Spleen (tissue), 11 donors: ENCODE data around the gene DBT. TPM values are rescaled to one million over a fixed set of nuclear protein-coding genes. Genes with fewer than 3 reads are reported as not detected.
"Not testable (repeated sequence)": the region's sequence is repeated elsewhere in the genome, so short reads cannot be mapped to it uniquely, and the experiment has no call there.

Experiments used
- DNase-seq: peaks from one replicate; pipeline ENCODE4 v3.0.0-alpha.2; 2020
- H3K27ac ChIP-seq, 8 donors: fragments of 200-600 bp; sonication (generic) in 7 of 8; 1 replicate in 4 of 8; 2 replicates in 4 of 8; pipeline versions ENCODE4 v1.5.0 to v1.8.0; 2016 to 2021; ENCODE audit warnings: inconsistent platforms in 4 of 8, mild to moderate bottlenecking in 4 of 8, moderate library complexity in 1 of 8
- H3K27me3 ChIP-seq, 7 donors: fragments of 200-600 bp; sonication (generic) in 6 of 7; replicated peaks in 1 of 7; 1 replicate in 4 of 7; 2 replicates in 3 of 7; pipeline versions ENCODE4 v1.5.0 to v1.8.0; 2016 to 2021; ENCODE audit warnings: inconsistent platforms in 3 of 7, mild to moderate bottlenecking in 1 of 7
- H3K36me3 ChIP-seq, 6 donors: fragments of 200-600 bp; sonication (generic) in 5 of 6; 1 replicate in 4 of 6; 2 replicates in 2 of 6; pipeline versions ENCODE4 v1.5.0 to v1.8.0; 2016 to 2021; ENCODE audit warnings: inconsistent platforms in 2 of 6
- H3K4me1 ChIP-seq, 6 donors: fragments of 200-600 bp; sonication (generic) in 5 of 6; 1 replicate in 3 of 6; 2 replicates in 3 of 6; pipeline versions ENCODE4 v1.5.0 to v1.8.0; 2016 to 2021; ENCODE audit warnings: inconsistent platforms in 3 of 6
- H3K4me3 ChIP-seq, 8 donors: fragments of 200-600 bp; sonication (generic) in 7 of 8; 1 replicate in 4 of 8; 2 replicates in 4 of 8; pipeline versions ENCODE4 v1.5.0 to v1.8.0; 2016 to 2021; ENCODE audit warnings: inconsistent platforms in 4 of 8, mild to moderate bottlenecking in 4 of 8, moderate library complexity in 2 of 8
- H3K9me3 ChIP-seq, 8 donors: fragments of 200-600 bp; sonication (generic) in 7 of 8; 1 replicate in 4 of 8; 2 replicates in 4 of 8; pipeline versions ENCODE4 v1.5.0 to v1.8.0; 2016 to 2021; ENCODE audit warnings: inconsistent platforms in 4 of 8
- CTCF ChIP-seq, 11 experiments: fragments of 200-600 bp in 7 of 11; fragments of 450-650 bp in 4 of 11; sonication (generic) in 4 of 11; IDR thresholded peaks in 8 of 11; conservative IDR thresholded peaks in 3 of 11; 1 replicate in 7 of 11; 2 replicates in 4 of 11; pipeline versions ENCODE4 v1.4.0 to v1.8.0; 2016 to 2021; ENCODE audit warnings: antibody characterized with exemption in 11 of 11, inconsistent platforms in 4 of 11, mild to moderate bottlenecking in 1 of 11
- POLR2A ChIP-seq, 3 donors: fragments of 450-650 bp; IDR thresholded peaks; one replicate each; pipeline ENCODE4 v1.5.1; 2017; ENCODE audit warnings: antibody characterized with exemption in 3 of 3, mild to moderate bottlenecking in 1 of 3
- POLR2AphosphoS5 ChIP-seq, 3 donors: sonication (generic); formaldehyde crosslinking; IDR thresholded peaks; one replicate each; pipeline ENCODE4 v1.5.1; 2017; ENCODE audit warnings: antibody characterized with exemption in 3 of 3
- WGBS, 5 donors: extraction: QIAGEN DNeasy Blood & Tissue Kit in 3 of 5; methylation state at CpG; one replicate each; pipeline versions ENCODE4 v1.1.5 to v1.1.7; 2013 to 2018; 5-methylcytosine and 5-hydroxymethylcytosine counted together
- intact Hi-C: fragments of 100-400 bp; cut with DNase I; formaldehyde crosslinking; loops from one replicate; pipeline ENCODE4 v1.15.0; 2023; ENCODE audit warnings: low total_unique reads
- polyA plus RNA-seq, 3 donors: library from polyadenylated mRNA; stranded (reverse); fragments of 200-250 nt; gene quantifications; one replicate each; pipeline ENCODE4 v1.2.1, GENCODE V29; 2013
- total RNA-seq, 7 donors: library from RNA; depleted of rRNA in 3 of 7; stranded (reverse); fragments of >200 nt in 3 of 7; fragmentation: NEBNext Ultra II Directional in 4 of 7; extraction: Animal tissue kit (Norgen Biotek cat#: 25700) in 4 of 7; gene quantifications; one replicate each; pipeline versions ENCODE4 v1.1.0 to v1.2.1, GENCODE V29; 2016 to 2021
- donor health status: healthy with polysubstance abuse.
- donor health status: DM: no; HTN: no; CAD: no; lungs with moderate emphysema.
- donor health status: DM: no; HTN: no; CAD: no.
- donor health status: Bipolar disorder and iron deficiency.
- donor health status: healthy.
- donor health status: DM: no; HTN: no; CAD: no.
- donor health status: DM: yes; HTN: yes; CAD: no.

Gene DBT
- total and polyA plus RNA-seq, 10 donors: 1.8 to 13.4 (median 6.8) TPM

- no peak for DNase-seq
- intact Hi-C loops: no loop called here
- WGBS, 5 donors: 92 to 97% (median 94%) methylated on average over 1 of the region's 1 CpG
- Histone ChIP-seq H3K27me3 (no peaks in the 10 kb centered on the region), H3K27ac (no peak overlapping the region), H3K4me3 (no peak overlapping the region), H3K4me1 (no peaks in the 10 kb centered on the region), H3K9me3 (no peaks in the 10 kb centered on the region), H3K36me3 (peaks cover 0 to 97% (median 30%) of the 10 kb centered on the region in 6 donors)
- no peak for TF ChIP-seq POLR2AphosphoS5 (IDR thresholded peaks at IDR 0.05)
- no peak for TF ChIP-seq POLR2A (IDR thresholded peaks at IDR 0.05)
- no peak for TF ChIP-seq CTCF (IDR thresholded peaks at IDR 0.05 in 8 of 11, conservative IDR thresholded peaks at IDR 0.05 in 3 of 11)
Measured at GRCh38 chr1:100234432-100234831, 15.2 kb downstream of the DBT start.

DNA sequence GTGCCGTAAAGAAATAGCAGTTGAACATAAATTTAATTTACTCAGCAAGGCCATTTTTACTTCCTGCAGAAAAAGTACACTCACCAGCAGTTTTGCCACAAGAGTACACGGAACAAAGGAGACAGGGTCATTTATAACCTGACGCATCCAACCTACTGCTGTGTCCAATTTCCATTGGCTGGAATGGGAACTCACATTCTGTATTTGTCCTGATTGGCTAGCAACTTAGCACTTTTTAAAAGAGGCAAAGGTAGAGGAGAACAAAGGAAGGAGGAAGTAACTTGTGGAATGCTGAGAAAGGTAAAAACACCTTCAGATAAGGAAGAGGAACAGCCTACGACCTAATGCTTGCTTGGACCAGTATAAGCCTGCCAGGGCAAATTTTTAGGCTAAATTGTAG, 16.1 kb downstream of the DBT start:
- H3K4me3 ChIP-seq, H3K27me3 ChIP-seq, intact Hi-C loops, H3K27ac ChIP-seq, H3K4me1 ChIP-seq, DNase-seq, H3K9me3 ChIP-seq: not testable (repeated sequence)
- peaks cover 0 to 97% (median 29%) of the 10 kb centered on the region in 6 donors for H3K36me3 ChIP-seq
- WGBS, 5 donors: 76 to 83% (median 82%) methylated on average over 4 of the region's 4 CpGs

DNA sequence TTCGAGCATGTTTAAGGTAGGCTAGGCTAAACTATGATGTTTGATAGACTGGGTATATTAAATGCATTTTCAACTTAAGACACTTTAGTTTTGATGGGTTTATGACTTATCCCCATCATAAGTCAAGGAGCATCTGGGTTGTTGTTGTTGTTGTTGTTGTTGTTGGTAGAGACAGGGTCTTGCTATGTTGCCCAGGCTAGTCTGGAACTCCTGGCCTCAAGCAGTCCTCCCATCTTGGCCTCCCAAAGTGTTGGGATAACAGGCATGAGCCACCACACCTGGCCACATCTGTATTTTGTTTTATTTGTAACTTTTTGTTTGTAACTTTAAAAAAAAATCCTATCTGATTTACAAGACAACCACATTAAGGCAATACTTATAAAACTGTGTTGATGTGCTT, 17.5 kb downstream of the DBT start:
- H3K27me3 ChIP-seq: no peaks in the 10 kb centered on the region
- DNase-seq: no peak
- no peak overlapping the region for H3K27ac ChIP-seq
- no peaks in the 10 kb centered on the region for H3K4me1 ChIP-seq
- H3K9me3 ChIP-seq: no peaks in the 10 kb centered on the region
- no peak overlapping the region for H3K4me3 ChIP-seq
- 95 to 100% (median 96%) methylated on average over 1 of the region's 1 CpG for WGBS, 5 donors
- H3K36me3 ChIP-seq: peaks cover 0 to 100% (median 32%) of the 10 kb centered on the region in 6 donors
- no peak for TF ChIP-seq POLR2AphosphoS5 (IDR thresholded peaks at IDR 0.05)
- intact Hi-C loops: no loop called here

DNA sequence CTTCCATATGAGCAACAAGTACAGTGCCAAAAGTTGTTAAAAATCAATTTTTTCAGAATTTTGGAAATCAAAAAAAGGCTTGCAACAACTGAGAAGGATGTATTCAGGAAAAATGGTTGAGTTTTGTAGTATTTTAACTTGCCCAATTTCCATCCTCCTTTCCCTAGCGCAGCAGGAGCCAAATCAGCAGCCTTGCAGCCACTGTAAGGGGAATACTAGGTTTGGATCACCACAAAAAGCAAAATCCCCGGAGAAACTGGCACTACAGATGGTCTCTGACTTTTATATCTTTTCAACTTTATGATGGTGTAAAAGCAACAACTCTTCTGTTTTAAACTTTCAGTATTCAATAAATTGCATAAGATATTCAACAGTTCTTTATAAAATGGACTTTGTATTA, 17.9 kb downstream of the DBT start:
- TF ChIP-seq POLR2AphosphoS5 (IDR thresholded peaks at IDR 0.05): no peak
- peaks cover 0 to 100% (median 30%) of the 10 kb centered on the region in 6 donors for H3K36me3 ChIP-seq

GRCh38 chr1:100230765-100231164, 18.9 kb downstream of the DBT start:
- no peaks in the 10 kb centered on the region for H3K27me3 ChIP-seq
- H3K9me3 ChIP-seq: no peaks in the 10 kb centered on the region
- 71 to 89% (median 76%) methylated on average over 2 of the region's 2 CpGs for WGBS, 5 donors
- intact Hi-C loops: no loop called here
- no peak for DNase-seq
- no peaks in the 10 kb centered on the region for H3K4me1 ChIP-seq
- no peak for TF ChIP-seq CTCF (IDR thresholded peaks at IDR 0.05 in 8 of 11, conservative IDR thresholded peaks at IDR 0.05 in 3 of 11)
- TF ChIP-seq POLR2A (IDR thresholded peaks at IDR 0.05): no peak
- TF ChIP-seq POLR2AphosphoS5 (IDR thresholded peaks at IDR 0.05): no peak
- peaks cover 0 to 95% (median 30%) of the 10 kb centered on the region in 6 donors for H3K36me3 ChIP-seq
- H3K4me3 ChIP-seq: no peak overlapping the region
- no peak overlapping the region for H3K27ac ChIP-seq

More for the DNA sequence above, 17.9 kb downstream of the DBT start:
- H3K27me3 ChIP-seq: no peaks in the 10 kb centered on the region
- H3K4me1 ChIP-seq: no peaks in the 10 kb centered on the region
- no peak overlapping the region for H3K27ac ChIP-seq
- WGBS, 5 donors: 96 to 99% (median 97%) methylated on average over 2 of the region's 2 CpGs
- no peak overlapping the region for H3K4me3 ChIP-seq
- no peak for DNase-seq
- H3K9me3 ChIP-seq: no peaks in the 10 kb centered on the region
- intact Hi-C loops: no loop called here
